HG03378 (cell line): ENCODE results near the gene GSG1L2.
"Not testable (repeated sequence)": the region's sequence is repeated elsewhere in the genome, so short reads cannot be mapped to it uniquely, and the experiment has no call there.

ENCODE experiments used
- ATAC-seq: cut with Tn5 transposase; IDR thresholded peaks from one replicate; pipeline ENCODE4 v1.9.1; 2021; ENCODE audit warnings: mild to moderate bottlenecking, moderate library complexity; ENCODE audit not compliant: unreplicated experiment

GSG1L2 gene

GRCh38 chr17:9790889-9791876 is 30.7 kb downstream of the GSG1L2 start, which contains the start of gene DHRS7C:
Gene DHRS7C, minus strand, starts transcription at chr17:9791592. Its CDS starts 308 bp downstream, at chr17:9791284.
- no peak for ATAC-seq

DNA sequence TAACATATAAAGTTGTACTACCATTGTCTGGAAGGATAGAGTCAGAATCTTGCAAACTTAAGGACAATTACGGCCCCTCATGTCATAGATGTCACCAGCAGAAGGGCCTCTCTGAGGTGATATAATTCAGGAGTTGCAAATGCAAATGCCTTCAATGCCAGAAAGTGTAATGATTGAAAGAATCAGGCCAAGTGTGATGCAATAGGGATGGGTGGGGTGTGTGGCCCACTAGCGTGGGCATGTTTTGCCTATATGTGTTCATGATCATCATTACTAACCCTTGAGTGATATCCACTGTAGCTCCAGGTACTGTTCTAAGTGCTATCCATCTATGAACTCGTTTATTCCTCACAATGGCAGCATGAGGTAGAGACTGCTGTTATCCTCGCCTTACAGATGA is 31.6 kb downstream of the GSG1L2 start:
- no peak for ATAC-seq

DNA sequence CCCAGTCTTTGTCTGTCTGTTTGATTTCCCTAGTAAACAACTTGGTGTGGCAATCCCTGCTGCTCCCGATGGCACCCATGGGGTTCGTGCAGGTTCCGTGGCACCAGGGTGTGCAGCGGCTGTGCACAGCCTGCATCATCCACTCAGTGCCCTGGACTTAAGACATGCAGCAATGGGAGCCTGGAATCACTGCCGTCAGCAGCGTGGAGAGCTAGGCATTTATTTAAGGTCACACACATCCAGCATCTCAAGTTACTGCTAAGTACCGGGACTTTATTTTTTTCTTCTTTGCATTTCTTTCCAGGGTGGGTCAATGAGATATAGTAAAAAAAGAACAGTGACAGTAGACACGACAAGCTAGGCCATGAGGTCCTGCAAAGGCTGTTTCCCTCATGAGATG is 33.3 kb downstream of the GSG1L2 start:
- no peak for ATAC-seq

GRCh38 chr17:9784544-9784943 is 37.3 kb downstream of the GSG1L2 start:
- ATAC-seq = no peak

DNA sequence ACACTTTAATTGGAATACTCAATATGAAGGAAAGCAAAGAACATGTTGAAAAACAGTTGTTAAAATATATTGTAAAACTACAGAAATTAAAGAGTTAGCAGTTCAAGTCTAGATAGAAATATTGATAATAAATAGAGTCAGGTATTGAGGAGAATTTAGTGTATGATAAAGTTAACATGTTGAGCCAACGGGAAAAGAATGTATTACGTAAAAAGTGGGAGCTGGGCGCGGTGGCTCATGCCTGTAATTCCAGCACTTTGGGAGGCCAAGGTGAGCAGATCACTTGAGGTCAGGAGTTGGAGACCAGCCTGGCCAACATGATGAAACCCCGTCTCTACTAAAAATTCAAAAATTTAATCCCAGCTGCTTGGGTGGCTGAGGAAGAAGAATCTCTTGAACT is 38.4 kb downstream of the GSG1L2 start:
- ATAC-seq = not testable (repeated sequence)

- ATAC-seq = no peak
These were observed 38.8 kb downstream of the GSG1L2 start for GRCh38 chr17:9783050-9783449.

- no peak for ATAC-seq
These were observed 41.3 kb downstream of the GSG1L2 start for GRCh38 chr17:9780552-9780951.

- no peak for ATAC-seq
These were observed 45.0 kb downstream of the GSG1L2 start for GRCh38 chr17:9776911-9777310.

DNA sequence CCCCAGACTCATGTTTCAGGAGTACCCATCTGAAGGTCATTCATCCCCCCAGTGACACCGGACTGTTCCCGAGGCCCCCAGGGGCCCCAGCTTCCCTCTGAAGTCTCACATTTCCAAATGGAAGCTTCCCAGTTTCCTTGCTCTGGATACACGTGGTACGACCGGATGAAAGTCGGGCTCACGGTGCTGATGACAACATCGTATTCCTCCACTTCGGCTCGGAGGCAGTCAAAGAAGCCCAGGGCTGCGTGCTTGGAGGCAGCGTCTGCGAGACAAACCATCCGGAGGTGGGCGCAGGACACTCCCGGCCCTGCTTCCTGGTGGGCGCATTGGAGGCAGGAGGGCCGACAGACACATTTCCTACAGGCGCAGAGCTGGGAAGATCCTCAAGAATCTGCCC is 49.2 kb downstream of the GSG1L2 start:
- no peak for ATAC-seq

GRCh38 chr17:9771465-9771864 is 50.4 kb downstream of the GSG1L2 start:
- no peak for ATAC-seq

DNA sequence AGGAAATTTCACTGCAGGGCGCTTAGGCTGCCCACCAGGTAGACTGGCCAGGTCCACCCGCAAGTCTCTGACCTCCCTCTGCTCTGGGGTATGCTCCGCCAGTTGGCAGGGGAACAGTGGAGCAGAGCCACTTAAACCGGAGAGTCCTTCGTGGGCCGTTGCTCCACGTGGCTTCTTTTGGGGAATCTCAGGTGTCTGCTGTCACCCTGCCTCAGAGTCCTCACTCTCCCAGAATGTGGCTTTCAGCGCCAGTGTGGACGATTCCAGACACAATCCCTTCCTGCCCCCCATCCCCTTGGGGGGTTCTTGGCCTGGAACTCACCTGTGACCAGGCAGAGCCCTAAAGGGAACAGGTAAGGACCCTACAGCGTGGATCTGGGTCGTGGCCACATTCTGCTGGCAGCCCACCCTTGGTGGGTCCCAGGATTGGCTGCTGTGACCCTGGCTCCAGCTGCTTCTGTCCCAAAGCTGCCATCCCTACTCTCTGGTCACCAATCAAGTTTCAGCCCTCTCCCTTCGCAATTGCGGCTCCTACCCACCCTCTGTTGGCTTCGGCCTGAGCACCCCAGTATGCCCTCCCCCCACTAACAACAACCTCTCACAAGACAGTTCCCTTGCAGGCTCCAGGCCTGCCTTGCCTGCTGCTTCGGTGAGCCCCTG is 52.7 kb downstream of the GSG1L2 start:
- ATAC-seq = no peak

DNA sequence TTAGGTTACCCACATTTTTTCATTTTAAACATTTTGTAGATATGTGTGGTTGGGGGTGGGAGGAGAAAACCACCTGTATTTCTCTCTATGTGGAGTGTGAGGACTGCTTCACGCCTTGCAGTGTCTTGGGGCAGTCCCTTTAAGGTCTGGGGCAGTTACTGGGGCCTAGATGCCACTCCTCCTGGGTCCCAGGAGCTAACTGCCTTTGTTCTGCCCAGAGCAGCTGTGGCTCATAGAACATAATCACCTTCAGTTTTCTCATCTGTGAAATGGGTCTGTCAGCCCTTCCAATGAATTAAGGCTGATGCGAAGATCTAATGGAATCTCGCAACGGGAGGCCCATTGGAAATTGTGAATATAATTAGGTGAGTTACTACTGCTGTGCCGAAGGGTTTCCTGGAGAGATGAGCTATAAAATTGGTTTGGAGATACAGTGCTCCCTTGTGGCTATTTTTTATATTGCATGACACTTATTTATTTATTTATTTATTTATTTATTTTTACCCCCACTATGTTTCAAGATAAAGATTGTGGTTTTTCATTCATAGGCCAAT is 53.4 kb downstream of the GSG1L2 start:
- ATAC-seq = no peak

DNA sequence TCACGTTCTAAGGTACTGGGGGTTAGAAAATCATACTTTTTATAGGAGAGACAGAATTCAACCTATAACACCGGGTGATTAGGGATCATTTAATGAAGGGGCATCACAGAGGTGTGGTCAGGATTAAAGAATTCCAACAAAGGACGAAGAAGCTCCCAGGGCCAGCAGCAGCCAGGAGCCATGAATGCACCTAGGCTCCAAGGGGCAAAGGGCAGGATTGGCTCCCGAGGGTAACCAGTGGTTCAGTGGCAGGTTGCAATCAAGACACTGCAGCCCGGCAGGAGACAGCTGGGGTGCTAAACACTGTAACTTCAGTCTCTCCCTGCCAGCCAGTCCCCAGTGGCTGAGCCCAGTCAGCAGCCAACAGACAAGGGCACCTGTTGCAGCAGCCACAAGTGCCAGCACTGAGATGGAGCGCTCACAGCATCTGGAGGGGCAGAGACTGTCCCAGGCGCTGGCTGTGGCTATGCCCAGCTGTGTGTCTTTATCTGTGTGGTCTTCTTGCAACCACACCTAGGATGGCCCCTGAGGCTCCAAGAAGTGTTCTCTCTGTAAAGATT is 54.4 kb downstream of the GSG1L2 start:
- no peak for ATAC-seq

DNA sequence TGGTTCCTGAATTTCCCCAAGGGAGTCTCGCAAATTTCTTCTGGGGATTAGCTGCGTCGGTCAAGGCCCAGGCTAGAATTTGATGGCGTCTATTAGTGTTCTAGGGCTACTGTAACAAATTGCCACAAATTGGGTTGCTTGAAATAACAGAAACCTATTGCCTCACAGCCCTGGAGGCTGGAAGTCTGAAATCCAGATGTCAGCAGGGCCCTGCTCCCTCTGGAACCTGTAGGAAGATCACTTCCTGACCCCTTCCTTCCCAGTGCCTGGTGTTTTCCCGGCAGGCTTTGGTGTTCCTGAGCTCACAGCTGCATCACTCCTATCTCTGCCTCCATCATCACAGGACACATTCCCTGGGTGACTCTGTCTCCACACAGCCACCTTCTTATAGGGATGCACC is 54.9 kb downstream of the GSG1L2 start:
- ATAC-seq = no peak

GRCh38 chr17:9765322-9765721 is 56.6 kb downstream of the GSG1L2 start:
- ATAC-seq = no peak

GRCh38 chr17:9763643-9764042 is 58.2 kb downstream of the GSG1L2 start:
- no peak for ATAC-seq

DNA sequence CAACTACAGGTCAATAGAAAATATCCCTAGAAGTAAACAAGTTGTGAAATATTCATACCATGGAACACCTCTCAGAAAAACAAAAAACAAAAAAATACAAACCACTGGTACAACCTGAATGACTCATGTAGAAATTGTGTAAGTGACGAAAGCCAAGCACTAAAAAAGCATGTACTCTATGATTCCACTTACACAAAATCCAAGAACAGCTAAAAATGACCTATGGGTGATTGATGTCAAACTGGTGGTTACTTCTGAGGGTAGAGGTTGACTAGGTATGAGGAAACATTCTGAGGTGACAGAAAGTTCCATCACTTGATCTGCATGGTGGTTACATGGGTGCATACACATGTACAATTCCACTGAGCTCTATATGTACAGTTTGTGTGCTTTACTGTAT is 61.6 kb downstream of the GSG1L2 start:
- ATAC-seq = no peak

- no peak for ATAC-seq
These were observed 66.8 kb downstream of the GSG1L2 start for GRCh38 chr17:9755083-9755482.
